GM20000 (cell line): ENCODE results near the gene CD48.

Experiments used
- DNase-seq: peaks from one replicate; pipeline ENCODE4 v3.0.0; 2012; ENCODE audit warnings: low spot score
- TF ChIP-seq, protein P1 (sequence below): IDR thresholded peaks from 2 replicates; pipeline ENCODE4 v1.5.1; 2012; ENCODE audit warnings: mild to moderate bottlenecking, control low read depth; ENCODE audit errors: extremely low read depth, missing control alignments

The CD48 gene

DNA sequence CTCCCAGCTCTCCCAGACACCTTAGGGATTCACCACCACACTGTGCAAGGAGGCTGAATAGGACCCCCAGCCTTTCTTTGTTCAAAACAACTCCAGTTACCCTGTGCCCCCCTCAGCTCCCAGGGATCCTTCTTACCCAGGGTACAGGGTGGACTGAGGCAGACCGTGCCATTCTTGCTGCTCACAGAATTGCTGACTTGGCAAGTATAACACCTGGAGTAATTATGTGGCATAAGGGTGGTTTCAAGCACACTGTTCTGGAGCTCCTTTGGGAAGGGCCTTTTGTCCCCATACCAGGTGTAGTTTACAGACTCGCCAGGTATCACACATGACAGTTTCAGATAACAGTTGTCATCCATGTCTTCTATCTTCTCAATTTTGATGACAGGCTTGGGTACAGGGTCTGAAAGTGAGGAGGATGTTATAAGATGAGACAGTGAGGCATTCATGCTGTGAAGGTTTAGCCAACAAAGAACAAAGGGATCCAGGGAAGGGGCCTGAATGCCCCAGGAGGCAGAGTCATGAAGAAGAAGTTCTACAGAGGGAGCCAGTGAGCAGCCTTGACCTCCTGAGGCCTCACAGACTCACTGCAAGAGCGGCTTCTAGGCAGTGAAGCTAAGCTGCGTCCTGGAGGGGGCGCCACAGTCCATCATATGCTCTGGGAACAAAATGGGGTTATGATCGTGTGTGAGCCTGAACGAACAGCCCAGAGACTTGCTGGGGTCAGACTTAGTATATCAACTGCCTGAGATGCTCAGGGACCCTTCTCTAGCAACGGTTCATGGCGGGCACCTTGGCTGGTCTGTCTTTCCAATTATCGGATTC is 30.3 kb downstream of the CD48 start:
- peak; percentile 56 for DNase-seq
- TF ChIP-seq, protein P1, sequence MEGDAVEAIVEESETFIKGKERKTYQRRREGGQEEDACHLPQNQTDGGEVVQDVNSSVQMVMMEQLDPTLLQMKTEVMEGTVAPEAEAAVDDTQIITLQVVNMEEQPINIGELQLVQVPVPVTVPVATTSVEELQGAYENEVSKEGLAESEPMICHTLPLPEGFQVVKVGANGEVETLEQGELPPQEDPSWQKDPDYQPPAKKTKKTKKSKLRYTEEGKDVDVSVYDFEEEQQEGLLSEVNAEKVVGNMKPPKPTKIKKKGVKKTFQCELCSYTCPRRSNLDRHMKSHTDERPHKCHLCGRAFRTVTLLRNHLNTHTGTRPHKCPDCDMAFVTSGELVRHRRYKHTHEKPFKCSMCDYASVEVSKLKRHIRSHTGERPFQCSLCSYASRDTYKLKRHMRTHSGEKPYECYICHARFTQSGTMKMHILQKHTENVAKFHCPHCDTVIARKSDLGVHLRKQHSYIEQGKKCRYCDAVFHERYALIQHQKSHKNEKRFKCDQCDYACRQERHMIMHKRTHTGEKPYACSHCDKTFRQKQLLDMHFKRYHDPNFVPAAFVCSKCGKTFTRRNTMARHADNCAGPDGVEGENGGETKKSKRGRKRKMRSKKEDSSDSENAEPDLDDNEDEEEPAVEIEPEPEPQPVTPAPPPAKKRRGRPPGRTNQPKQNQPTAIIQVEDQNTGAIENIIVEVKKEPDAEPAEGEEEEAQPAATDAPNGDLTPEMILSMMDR, result peak; percentile 92

DNA sequence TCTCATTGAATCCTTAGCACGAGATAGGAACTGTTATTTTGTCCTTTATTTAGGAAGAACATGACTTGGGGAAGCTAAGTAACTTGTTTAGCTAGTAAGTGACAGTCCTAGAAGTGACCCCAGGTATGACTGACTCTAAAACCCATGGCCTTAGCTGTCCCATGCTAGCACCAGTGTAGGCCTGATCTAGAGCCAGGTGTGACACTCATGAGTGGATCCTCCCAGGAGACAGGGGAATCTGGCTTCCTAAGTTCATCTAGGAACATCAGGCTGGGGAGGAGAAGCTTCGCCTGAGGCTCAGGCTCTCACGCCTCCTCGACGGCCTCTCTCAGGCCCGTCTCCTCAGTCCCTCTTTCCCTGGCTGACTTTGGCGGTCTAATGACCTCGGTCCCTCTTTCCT is 31.2 kb downstream of the CD48 start:
- no peak for DNase-seq
- TF ChIP-seq, protein P1, result no peak

DNA sequence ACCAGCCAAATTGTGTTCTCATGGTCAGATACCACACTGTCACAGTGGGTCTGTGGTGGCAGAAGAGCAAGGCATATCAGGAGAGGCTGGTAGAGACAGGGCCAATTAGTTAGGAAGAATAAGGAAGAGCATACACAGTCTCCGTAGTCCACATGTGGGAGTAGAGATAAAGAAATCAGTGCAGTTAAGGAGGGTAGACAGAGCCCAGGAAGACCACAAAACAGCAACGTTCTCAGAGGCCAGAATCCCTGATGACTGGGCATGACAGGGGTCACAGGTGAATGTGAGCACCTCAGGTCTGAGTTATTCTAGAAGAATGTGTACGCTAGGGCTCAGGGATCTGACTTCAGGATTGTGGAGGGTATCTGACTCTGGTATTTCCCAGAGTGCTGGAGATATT is 31.7 kb downstream of the CD48 start:
- no peak for DNase-seq
- TF ChIP-seq, protein P1, result no peak

DNA sequence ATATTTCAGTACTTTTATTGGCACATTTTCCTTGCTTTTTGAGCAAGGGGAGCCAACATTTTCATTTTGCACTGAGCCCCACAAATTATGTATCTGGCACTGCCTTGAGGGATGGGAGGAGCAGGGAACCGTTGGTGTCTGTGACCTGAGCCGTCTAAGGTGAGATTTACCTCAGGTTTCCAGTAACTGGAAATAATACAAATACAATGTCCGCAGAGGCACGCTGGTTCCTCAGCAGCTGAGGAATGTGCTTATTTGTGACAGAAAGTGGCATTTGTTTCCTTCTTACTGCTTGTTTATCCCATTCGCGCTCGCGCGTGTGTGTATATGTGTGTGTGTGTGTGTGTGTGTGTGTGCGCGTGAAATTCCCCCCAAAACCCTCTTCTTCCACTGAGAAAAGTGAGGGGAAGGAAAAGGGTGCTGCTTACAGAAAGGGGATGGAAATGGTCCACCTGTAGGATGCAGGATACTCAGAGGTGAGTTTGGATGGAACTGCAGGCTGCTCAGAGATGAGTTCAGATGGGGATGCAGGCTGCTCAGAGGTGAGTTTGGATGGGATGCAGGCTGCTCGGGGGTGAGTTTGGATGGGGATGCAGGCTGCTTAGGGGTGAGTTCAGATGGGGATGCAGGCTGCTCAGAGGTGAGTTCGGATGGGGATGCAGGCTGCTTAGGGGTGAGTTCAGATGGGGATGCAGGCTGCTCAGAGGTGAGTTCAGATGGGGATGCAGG is 34.6 kb downstream of the CD48 start:
- no peak for DNase-seq
- TF ChIP-seq, protein P1, result no peak

DNA sequence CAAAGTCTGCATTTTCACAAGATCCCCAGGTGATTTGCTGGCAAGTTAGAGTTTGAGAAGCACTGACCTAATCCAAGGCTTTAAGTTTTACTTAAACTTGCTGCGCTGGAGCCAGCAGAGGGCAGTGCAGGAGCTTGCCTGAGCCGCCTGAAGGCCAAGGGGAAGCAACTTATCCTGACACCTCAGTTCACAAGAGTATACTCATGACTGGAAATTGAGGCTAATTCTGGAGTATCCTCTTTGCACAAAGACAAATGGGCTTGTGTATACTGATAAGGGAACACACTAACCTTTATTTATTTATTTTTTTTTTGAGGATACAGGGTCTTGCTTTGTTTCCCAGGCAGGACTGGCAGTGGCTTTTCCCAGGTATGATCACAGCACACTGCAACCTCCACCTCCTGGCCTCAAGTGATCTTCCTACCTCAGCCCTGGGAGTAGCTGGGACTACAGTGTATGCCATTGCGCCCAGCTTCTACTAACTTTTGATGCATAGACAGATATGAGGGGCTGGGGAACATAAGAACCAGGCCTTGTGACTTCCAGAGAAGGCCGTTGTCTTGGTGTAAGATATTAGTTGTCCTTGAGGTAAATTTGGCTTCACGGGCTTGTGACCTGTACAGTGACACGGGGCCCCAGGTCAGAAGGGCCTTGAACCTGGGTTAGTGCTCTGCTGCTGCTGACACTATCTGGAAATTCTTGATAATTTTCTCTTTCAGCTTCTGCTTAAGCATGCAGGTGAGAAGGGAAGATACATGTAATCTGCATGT is 35.8 kb downstream of the CD48 start:
- TF ChIP-seq, protein P1, result peak; percentile 85
- peak; percentile 64 for DNase-seq

DNA sequence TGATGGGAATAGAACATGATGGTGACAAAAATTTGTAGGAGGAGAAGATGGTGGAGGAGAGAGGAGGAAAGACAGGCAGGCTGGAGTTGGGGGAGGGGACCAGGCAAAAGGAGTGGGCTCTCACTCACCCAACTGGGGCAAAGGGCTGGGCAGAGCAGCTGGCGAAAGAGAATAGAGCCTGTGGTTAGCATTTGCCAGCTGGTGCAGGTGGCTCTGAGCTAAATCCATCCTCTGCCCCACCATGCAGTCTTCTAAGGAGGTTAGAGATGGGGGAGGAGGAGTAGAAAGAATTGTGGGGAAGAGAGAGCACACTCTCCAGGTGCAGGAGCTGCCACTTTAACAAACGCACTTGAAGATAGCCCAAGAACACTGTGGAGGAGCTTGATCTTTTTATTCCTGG is 37.2 kb downstream of the CD48 start:
- TF ChIP-seq, protein P1, result no peak
- DNase-seq, result no peak
